WTC11 (cell line): ENCODE measurements around the gene BDH1. TPM values are rescaled to one million over a fixed set of nuclear protein-coding genes. Genes with fewer than 3 reads are reported as not detected.

Experiments used
- ATAC-seq: fragments of 200-7000 bp; cut with Tn5 transposase; 2 replicates; pipeline ENCODE4 v1.10.0; 2021; ENCODE audit warnings: mild to moderate bottlenecking, moderate library complexity
- CTCF ChIA-PET: fragments of 300-600 bp; sonication (Branson Sonifier 250); formaldehyde crosslinking; loops from one replicate; lab custom pipeline; 2021; ENCODE audit warnings: antibody characterized with exemption; lab: Charles Lee
- POLR2A ChIA-PET: fragments of 350-600 bp; sonication (Branson Sonifier 250); formaldehyde crosslinking; loops from one replicate; lab custom pipeline; 2021; ENCODE audit warnings: antibody characterized with exemption; lab: Charles Lee
- DNase-seq: peaks from one replicate; pipeline ENCODE4 v3.0.0; 2021; ENCODE audit warnings: low spot score
- H3K27ac Mint-ChIP-seq: 2 replicates; pipeline ENCODE4 v1.8.0; 2021; ENCODE audit warnings: mixed read lengths
- H3K27me3 Mint-ChIP-seq: 2 replicates; pipeline ENCODE4 v1.8.0; 2021; ENCODE audit warnings: low read depth, mild to moderate bottlenecking, moderate library complexity, mixed read lengths
- H3K36me3 Mint-ChIP-seq: 2 replicates; pipeline ENCODE4 v1.8.0; 2021; ENCODE audit warnings: mixed read lengths
- H3K4me1 Mint-ChIP-seq: 2 replicates; pipeline ENCODE4 v1.8.0; 2022; ENCODE audit warnings: mixed read lengths
- H3K4me3 Mint-ChIP-seq: 2 replicates; pipeline ENCODE4 v1.8.0; 2021; ENCODE audit warnings: mild to moderate bottlenecking, moderate library complexity, mixed read lengths
- H3K9me3 Mint-ChIP-seq: 2 replicates; pipeline ENCODE4 v1.8.0; 2021; ENCODE audit warnings: mixed read lengths
- AFF4 ChIP-seq: sonication (generic); formaldehyde crosslinking; IDR thresholded peaks from 2 replicates; pipeline ENCODE4 v1.8.1; 2023; ENCODE audit warnings: mild to moderate bottlenecking, missing genetic modification reagents, borderline replicate concordance
- ATF6 ChIP-seq: sonication (generic); formaldehyde crosslinking; IDR thresholded peaks from 2 replicates; pipeline ENCODE4 v1.8.1; 2023; ENCODE audit warnings: mild to moderate bottlenecking, missing genetic modification reagents
- CREM ChIP-seq: sonication (generic); formaldehyde crosslinking; IDR thresholded peaks from 2 replicates; pipeline ENCODE4 v1.8.1; 2022; ENCODE audit warnings: mild to moderate bottlenecking, missing genetic modification reagents, moderate library complexity
- E2F4 ChIP-seq: sonication (generic); formaldehyde crosslinking; IDR thresholded peaks from 2 replicates; pipeline ENCODE4 v1.8.1; 2022; ENCODE audit warnings: low read depth, mild to moderate bottlenecking, moderate library complexity, missing genetic modification reagents, borderline replicate concordance
- FOXK1 ChIP-seq: sonication (generic); formaldehyde crosslinking; IDR thresholded peaks from 2 replicates; pipeline ENCODE4 v1.8.0; 2022; ENCODE audit warnings: mild to moderate bottlenecking, moderate library complexity, missing genetic modification reagents
- GABPB1 ChIP-seq: sonication (generic); formaldehyde crosslinking; IDR thresholded peaks from 2 replicates; pipeline ENCODE4 v1.8.1; 2023; ENCODE audit warnings: mild to moderate bottlenecking, missing genetic modification reagents
- JUN ChIP-seq: sonication (generic); formaldehyde crosslinking; IDR thresholded peaks from 2 replicates; pipeline ENCODE4 v1.8.0; 2023; ENCODE audit warnings: mild to moderate bottlenecking, missing genetic modification reagents
- PRDM15 ChIP-seq: sonication (generic); formaldehyde crosslinking; IDR thresholded peaks from 2 replicates; pipeline ENCODE4 v1.8.0; 2022; ENCODE audit warnings: missing genetic modification reagents
- SOX15 ChIP-seq: fragments of 250-450 bp; sonication (Bioruptor Pico); IDR thresholded peaks from 2 replicates; pipeline ENCODE4 v1.9.0; 2021; ENCODE audit warnings: mild to moderate bottlenecking
- TEAD1 ChIP-seq: sonication (generic); formaldehyde crosslinking; IDR thresholded peaks from 2 replicates; pipeline ENCODE4 v1.8.0; 2022; ENCODE audit warnings: mild to moderate bottlenecking, missing genetic modification reagents
- USF1 ChIP-seq: sonication (generic); formaldehyde crosslinking; IDR thresholded peaks from 2 replicates; pipeline ENCODE4 v1.8.0; 2022; ENCODE audit warnings: mild to moderate bottlenecking, missing genetic modification reagents
- ZBTB21 ChIP-seq: sonication (generic); formaldehyde crosslinking; IDR thresholded peaks from 2 replicates; pipeline ENCODE4 v1.8.1; 2023; ENCODE audit warnings: mild to moderate bottlenecking, missing genetic modification reagents, borderline replicate concordance
- ZNF219 ChIP-seq: sonication (generic); formaldehyde crosslinking; IDR thresholded peaks from 2 replicates; pipeline ENCODE4 v1.8.0; 2023; ENCODE audit warnings: missing genetic modification reagents, mild to moderate bottlenecking, borderline replicate concordance
- ZNF232 ChIP-seq: sonication (generic); formaldehyde crosslinking; IDR thresholded peaks from 2 replicates; pipeline ENCODE4 v1.8.0; 2022; ENCODE audit warnings: mild to moderate bottlenecking, missing genetic modification reagents
- ZNF281 ChIP-seq: sonication (generic); formaldehyde crosslinking; IDR thresholded peaks from 2 replicates; pipeline ENCODE4 v1.8.0; 2023; ENCODE audit warnings: mild to moderate bottlenecking, missing genetic modification reagents
- ZNF416 ChIP-seq: fragments of 250-450 bp; sonication (Bioruptor Pico); IDR thresholded peaks from 2 replicates; pipeline ENCODE4 v1.9.0; 2021; ENCODE audit warnings: mild to moderate bottlenecking, inconsistent platforms
- ZNF423 ChIP-seq: fragments of 250-450 bp; sonication (Bioruptor Pico); IDR thresholded peaks from 2 replicates; pipeline ENCODE4 v2.1.2; 2022; ENCODE audit warnings: mild to moderate bottlenecking, moderate library complexity
- total RNA-seq: library from RNA; stranded (reverse); gene quantifications from 3 replicates; pipeline ENCODE4 v1.2.3, GENCODE V29; 2021

The BDH1 gene
- total RNA-seq, 1 experiment from 2014 or later, result 26.8 TPM

GRCh38 chr3:197496746-197497125 is 59.0 kb downstream of the BDH1 start:
- POLR2A ChIA-PET, result no interaction called here
- Mint-ChIP-seq H3K4me1 (no peaks in the 10 kb centered on the region), H3K27ac (no peak overlapping the region)
- no peak for TF ChIP-seq ATF6
- TF ChIP-seq PRDM15 (CRISPR knock-in tag), result no peak
- no peak for TF ChIP-seq TEAD1 (CRISPR knock-in tag)
- TF ChIP-seq CREM, result no peak
- no peak for TF ChIP-seq JUN (CRISPR knock-in tag)
- no peak for TF ChIP-seq ZNF219 (CRISPR knock-in tag)
- no peak for TF ChIP-seq GABPB1 (CRISPR knock-in tag)
- TF ChIP-seq ZNF416, result no peak
- no peak for TF ChIP-seq FOXK1
- TF ChIP-seq ZNF281 (CRISPR knock-in tag), result no peak
- no peak for TF ChIP-seq ZNF232 (CRISPR knock-in tag)
- no peak for TF ChIP-seq SOX15 (CRISPR knock-in tag)
- no peak for TF ChIP-seq ZBTB21
- TF ChIP-seq, all 79 proteins: peak for 0
- no peak overlapping the region for H3K4me3 Mint-ChIP-seq
- ATAC-seq (no peak), DNase-seq (no peak)
- peaks cover 26% of the 10 kb centered on the region for H3K9me3 Mint-ChIP-seq
- peaks cover 7% of the 10 kb centered on the region for H3K36me3 Mint-ChIP-seq
- CTCF ChIA-PET, result no interaction called here
- peaks cover 7% of the 10 kb centered on the region for H3K27me3 Mint-ChIP-seq

GRCh38 chr3:197495999-197496745 is 59.6 kb downstream of the BDH1 start:
- ATAC-seq, result no peak
- H3K36me3 Mint-ChIP-seq, result peaks cover 7% of the 10 kb centered on the region
- no peaks in the 10 kb centered on the region for H3K4me1 Mint-ChIP-seq
- H3K27me3 Mint-ChIP-seq, result peaks cover 7% of the 10 kb centered on the region
- peaks cover 23% of the 10 kb centered on the region for H3K9me3 Mint-ChIP-seq
- H3K27ac Mint-ChIP-seq, result no peak overlapping the region
- no peak overlapping the region for H3K4me3 Mint-ChIP-seq
- DNase-seq, result no peak
- CTCF ChIA-PET, result interaction anchor here (0.6 to 0.8 kb wide), 2 partner anchors 165 to 239 kb away, joined by 3 to 4 read pairs; no protein-coding TSS in a partner anchor
- POLR2A ChIA-PET, result interaction anchor here (0.7 kb wide), 1 partner anchor 544 kb away, joined by 3 read pairs; no protein-coding TSS in a partner anchor
- TF ChIP-seq E2F4 (CRISPR knock-in tag) (no peak), SOX15 (CRISPR knock-in tag) (no peak), USF1 (CRISPR knock-in tag) (no peak), AFF4 (CRISPR knock-in tag) (no peak), ZNF423 (no peak)
